Neural progenitor cell (in vitro differentiated cells): Measurements from ENCODE around the gene SLC16A13. TPM values are rescaled to one million over a fixed set of nuclear protein-coding genes. Genes with fewer than 3 reads are reported as not detected.

Experiments used
- DNase-seq: peaks from one replicate; pipeline ENCODE4 v3.0.0-alpha.2; 2016; ENCODE audit warnings: low spot score
- H2AFZ ChIP-seq: fragments of 200-600 bp; sonication (generic); replicated peaks from 2 replicates; pipeline ENCODE4 v1.6.1; 2016; ENCODE audit warnings: antibody characterized with exemption
- H3F3A ChIP-seq: fragments of 200-600 bp; sonication (generic); 2 replicates; pipeline ENCODE4 v1.6.1; 2016; ENCODE audit warnings: antibody characterized with exemption, low read depth
- H3K27ac ChIP-seq: fragments of 200-600 bp; sonication (generic); 2 replicates; pipeline ENCODE4 v1.5.1; 2016; ENCODE audit warnings: mild to moderate bottlenecking
- H3K27me3 ChIP-seq: fragments of 200-600 bp; sonication (generic); 2 replicates; pipeline ENCODE4 v1.6.1; 2016; ENCODE audit warnings: mild to moderate bottlenecking, moderate library complexity
- H3K36me3 ChIP-seq: fragments of 200-600 bp; sonication (generic); 2 replicates; pipeline ENCODE4 v1.5.1; 2016
- H3K4me1 ChIP-seq: fragments of 200-600 bp; sonication (generic); 2 replicates; pipeline ENCODE4 v1.6.1; 2016; ENCODE audit warnings: mixed run types
- H3K4me2 ChIP-seq: fragments of 200-600 bp; sonication (generic); 2 replicates; pipeline ENCODE4 v1.6.1; 2016
- H3K4me3 ChIP-seq: fragments of 200-600 bp; sonication (generic); 2 replicates; pipeline ENCODE4 v1.5.1; 2016
- H3K79me2 ChIP-seq: fragments of 200-600 bp; sonication (generic); 2 replicates; pipeline ENCODE4 v1.6.1; 2016; ENCODE audit warnings: low read depth
- H3K9ac ChIP-seq: fragments of 200-600 bp; sonication (generic); 2 replicates; pipeline ENCODE4 v1.6.1; 2016
- H3K9me3 ChIP-seq: fragments of 200-600 bp; sonication (generic); 2 replicates; pipeline ENCODE4 v1.5.1; 2016; ENCODE audit warnings: low read depth
- H4K20me1 ChIP-seq: fragments of 200-600 bp; sonication (generic); 2 replicates; pipeline ENCODE4 v1.6.1; 2016; ENCODE audit warnings: low read depth
- H3K27ac Mint-ChIP-seq: 3 replicates; pipeline ENCODE4 v1.8.0; 2021; ENCODE audit warnings: mixed read lengths
- H3K27me3 Mint-ChIP-seq: 2 replicates; pipeline ENCODE4 v1.8.0; 2022; ENCODE audit warnings: low read depth, mild to moderate bottlenecking, inconsistent platforms, moderate library complexity, mixed read lengths; ENCODE audit not compliant: insufficient read depth
- H3K36me3 Mint-ChIP-seq: 3 replicates; pipeline ENCODE4 v1.8.0; 2021; ENCODE audit warnings: mixed read lengths
- H3K4me1 Mint-ChIP-seq: 3 replicates; pipeline ENCODE4 v1.8.0; 2021; ENCODE audit warnings: mixed read lengths
- H3K4me3 Mint-ChIP-seq: 3 replicates; pipeline ENCODE4 v1.8.0; 2021; ENCODE audit warnings: mild to moderate bottlenecking, moderate library complexity, mixed read lengths
- H3K9me3 Mint-ChIP-seq: 3 replicates; pipeline ENCODE4 v1.8.0; 2020; ENCODE audit warnings: mixed read lengths
- CTCF ChIP-seq: fragments of 200-600 bp; sonication (generic); IDR thresholded peaks from 2 replicates; pipeline ENCODE4 v1.5.1; 2017; ENCODE audit warnings: antibody characterized with exemption, mild to moderate bottlenecking
- EZH2 ChIP-seq: fragments of 200-600 bp; sonication (generic); IDR thresholded peaks from 2 replicates; pipeline ENCODE4 v1.6.1; 2017; ENCODE audit warnings: antibody characterized with exemption, mild to moderate bottlenecking, moderate library complexity
- EZH2phosphoT487 ChIP-seq: fragments of 200-600 bp; sonication (generic); IDR thresholded peaks from 2 replicates; pipeline ENCODE4 v1.6.1; 2017; ENCODE audit warnings: antibody characterized with exemption
- total RNA-seq: library from RNA; depleted of rRNA; stranded (reverse); fragments of >200 nt; gene quantifications from 2 replicates; pipeline ENCODE4 v1.2.3, GENCODE V29; 2015; ENCODE audit warnings: low replicate concordance

SLC16A13 gene
- total RNA-seq, 1 donor from 2014 or later = not detected

- Histone ChIP-seq H3K4me2 (no peak overlapping the region), H3K4me3 (no peak overlapping the region), H4K20me1 (no peaks in the 10 kb centered on the region), H2AFZ (no peak overlapping the region), H3K9me3 (no peaks in the 10 kb centered on the region), H3K27me3 (no peaks in the 10 kb centered on the region), H3K4me1 (no peaks in the 10 kb centered on the region), H3K27ac (no peak overlapping the region), H3K36me3 (no peaks in the 10 kb centered on the region), H3F3A (no peaks in the 10 kb centered on the region), H3K9ac (no peak overlapping the region), H3K79me2 (no peaks in the 10 kb centered on the region)
- H3K36me3 Mint-ChIP-seq = peaks cover 5% of the 10 kb centered on the region
- TF ChIP-seq EZH2 = no peak
- TF ChIP-seq CTCF = no peak
- TF ChIP-seq EZH2phosphoT487 = no peak
- no peak overlapping the region for H3K4me3 Mint-ChIP-seq
- H3K9me3 Mint-ChIP-seq = peaks cover 33% of the 10 kb centered on the region
- no peak overlapping the region for H3K27ac Mint-ChIP-seq
- H3K4me1 Mint-ChIP-seq = peaks cover 15% of the 10 kb centered on the region
- H3K27me3 Mint-ChIP-seq = peaks cover 15% of the 10 kb centered on the region
- DNase-seq = no peak
These were observed 32.5 kb downstream of the SLC16A13 start for GRCh38 chr17:7068268-7068667.

DNA sequence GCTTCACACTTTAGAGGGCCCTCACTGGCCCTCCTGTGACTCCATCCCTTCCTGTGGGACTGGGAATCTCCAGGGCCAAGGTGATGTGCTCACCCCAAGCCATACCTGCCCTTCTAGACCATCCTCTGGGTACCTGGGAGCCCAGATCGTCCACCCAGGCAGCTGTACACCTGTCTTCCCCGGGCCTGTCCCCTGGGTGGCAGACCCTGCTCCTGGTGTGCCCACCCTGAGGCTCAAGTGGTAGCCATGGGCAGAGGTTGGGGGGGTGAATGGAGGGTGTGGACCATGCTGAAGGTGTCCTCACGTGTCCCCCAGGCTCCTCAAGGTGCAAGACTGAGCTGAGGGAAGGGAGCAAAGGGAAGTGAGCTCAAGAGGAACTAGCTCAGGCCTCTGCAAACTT is 34.9 kb downstream of the SLC16A13 start:
- Histone ChIP-seq H3K27ac (no peak overlapping the region), H3K9ac (no peak overlapping the region), H3K9me3 (no peaks in the 10 kb centered on the region), H3K27me3 (no peaks in the 10 kb centered on the region), H3K4me1 (no peaks in the 10 kb centered on the region), H3K36me3 (no peaks in the 10 kb centered on the region), H4K20me1 (no peaks in the 10 kb centered on the region), H3K79me2 (no peaks in the 10 kb centered on the region), H3K4me3 (no peak overlapping the region), H3K4me2 (no peak overlapping the region), H2AFZ (no peak overlapping the region), H3F3A (no peaks in the 10 kb centered on the region)
- DNase-seq = no peak
- TF ChIP-seq CTCF (no peak), EZH2phosphoT487 (no peak), EZH2 (no peak)
- H3K4me3 Mint-ChIP-seq = no peak overlapping the region
- no peak overlapping the region for H3K27ac Mint-ChIP-seq
- peaks cover 5% of the 10 kb centered on the region for H3K36me3 Mint-ChIP-seq
- H3K27me3 Mint-ChIP-seq = peaks cover 11% of the 10 kb centered on the region
- H3K9me3 Mint-ChIP-seq = peaks cover 27% of the 10 kb centered on the region
- H3K4me1 Mint-ChIP-seq = no peaks in the 10 kb centered on the region

DNA sequence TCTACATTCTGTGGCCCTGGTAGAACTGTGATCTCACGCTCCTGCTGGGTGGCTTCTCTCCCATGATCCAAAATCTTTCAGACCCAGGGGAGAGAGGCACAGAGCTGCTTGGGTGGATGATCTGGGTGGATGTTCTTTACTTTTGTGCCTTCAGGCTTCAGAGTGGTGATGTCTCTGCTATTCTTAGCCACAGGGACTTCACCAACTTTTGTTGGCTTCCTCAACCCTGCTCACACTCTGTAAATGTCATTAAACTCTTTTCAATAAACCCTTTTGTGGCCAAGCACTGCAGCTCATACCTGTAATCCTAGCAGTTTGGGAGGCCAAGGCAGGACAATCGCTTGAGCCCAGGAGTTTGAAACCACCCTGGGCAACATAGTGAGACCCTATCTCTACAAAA is 36.6 kb downstream of the SLC16A13 start:
- no peak overlapping the region for H3K4me3 ChIP-seq
- Mint-ChIP-seq H3K27ac (no peak overlapping the region), H3K4me1 (no peaks in the 10 kb centered on the region), H3K4me3 (no peak overlapping the region), H3K9me3 (peaks cover 23% of the 10 kb centered on the region), H3K36me3 (peaks cover 5% of the 10 kb centered on the region), H3K27me3 (peaks cover 14% of the 10 kb centered on the region)
- no peaks in the 10 kb centered on the region for H3K79me2 ChIP-seq
- no peaks in the 10 kb centered on the region for H4K20me1 ChIP-seq
- no peaks in the 10 kb centered on the region for H3K27me3 ChIP-seq
- no peak overlapping the region for H3K4me2 ChIP-seq
- H3K9me3 ChIP-seq = no peaks in the 10 kb centered on the region
- no peaks in the 10 kb centered on the region for H3K4me1 ChIP-seq
- no peak for DNase-seq
- no peaks in the 10 kb centered on the region for H3K36me3 ChIP-seq
- no peak overlapping the region for H2AFZ ChIP-seq
- no peak overlapping the region for H3K27ac ChIP-seq
- TF ChIP-seq CTCF = no peak
- no peak for TF ChIP-seq EZH2phosphoT487
- no peak for TF ChIP-seq EZH2
- H3F3A ChIP-seq = no peaks in the 10 kb centered on the region
- no peak overlapping the region for H3K9ac ChIP-seq

DNA sequence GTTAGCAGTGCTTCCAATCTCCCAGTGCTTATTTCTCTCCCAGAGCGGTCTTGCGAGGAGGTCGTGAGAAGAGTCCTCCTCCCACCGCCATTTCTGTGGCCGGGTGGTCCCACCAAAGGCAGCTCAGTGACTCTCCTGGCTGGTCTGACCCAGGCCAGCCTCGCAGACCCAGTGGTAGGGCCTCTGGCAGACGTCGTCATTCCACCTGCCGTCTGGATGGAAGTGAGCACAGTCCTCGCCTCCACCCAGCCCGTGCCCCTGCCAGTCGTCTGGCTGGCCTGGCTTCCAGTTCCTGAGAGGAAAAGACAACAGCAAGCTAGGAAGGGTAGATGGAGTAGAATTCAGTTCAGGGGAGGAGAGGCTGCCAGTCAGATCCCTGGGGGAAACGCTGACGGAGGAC is 39.1 kb downstream of the SLC16A13 start:
- no peaks in the 10 kb centered on the region for H3K4me1 Mint-ChIP-seq
- Histone ChIP-seq H3K9ac (no peak overlapping the region), H3K36me3 (no peaks in the 10 kb centered on the region), H3K9me3 (no peaks in the 10 kb centered on the region), H3K27ac (no peak overlapping the region), H3K4me1 (no peaks in the 10 kb centered on the region), H4K20me1 (no peaks in the 10 kb centered on the region), H3K4me2 (no peak overlapping the region), H3K4me3 (no peak overlapping the region), H3K79me2 (no peaks in the 10 kb centered on the region), H3F3A (no peaks in the 10 kb centered on the region), H3K27me3 (no peaks in the 10 kb centered on the region), H2AFZ (no peak overlapping the region)
- no peaks in the 10 kb centered on the region for H3K36me3 Mint-ChIP-seq
- TF ChIP-seq EZH2phosphoT487 = no peak
- no peak for TF ChIP-seq CTCF
- TF ChIP-seq EZH2 = no peak
- no peak overlapping the region for H3K4me3 Mint-ChIP-seq
- H3K27me3 Mint-ChIP-seq = peaks cover 26% of the 10 kb centered on the region
- peaks cover 10% of the 10 kb centered on the region for H3K9me3 Mint-ChIP-seq
- no peak for DNase-seq
- no peak overlapping the region for H3K27ac Mint-ChIP-seq
